Measurements from ENCODE around the gene ADAM29.

DNA sequence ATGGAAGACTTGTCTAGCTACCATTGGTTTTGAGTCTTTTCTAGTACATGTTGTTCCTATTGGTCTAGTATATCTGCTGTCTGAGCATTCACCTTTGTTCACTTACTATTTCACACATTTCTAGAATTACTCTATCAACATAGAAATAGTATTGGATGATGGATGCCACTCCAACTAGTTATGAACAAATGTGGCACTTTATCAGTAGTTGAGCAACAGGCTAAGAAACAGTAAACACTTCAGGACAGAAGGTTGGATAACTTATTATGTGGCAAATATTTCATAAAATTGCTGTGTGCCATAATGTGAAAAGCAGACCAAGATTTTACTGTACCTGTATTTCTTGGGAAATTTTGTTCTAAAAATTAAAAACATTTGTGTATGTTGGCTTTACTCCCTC is 46.8 kb upstream of the ADAM29 start:
- TF ChIP-seq, protein P1, sequence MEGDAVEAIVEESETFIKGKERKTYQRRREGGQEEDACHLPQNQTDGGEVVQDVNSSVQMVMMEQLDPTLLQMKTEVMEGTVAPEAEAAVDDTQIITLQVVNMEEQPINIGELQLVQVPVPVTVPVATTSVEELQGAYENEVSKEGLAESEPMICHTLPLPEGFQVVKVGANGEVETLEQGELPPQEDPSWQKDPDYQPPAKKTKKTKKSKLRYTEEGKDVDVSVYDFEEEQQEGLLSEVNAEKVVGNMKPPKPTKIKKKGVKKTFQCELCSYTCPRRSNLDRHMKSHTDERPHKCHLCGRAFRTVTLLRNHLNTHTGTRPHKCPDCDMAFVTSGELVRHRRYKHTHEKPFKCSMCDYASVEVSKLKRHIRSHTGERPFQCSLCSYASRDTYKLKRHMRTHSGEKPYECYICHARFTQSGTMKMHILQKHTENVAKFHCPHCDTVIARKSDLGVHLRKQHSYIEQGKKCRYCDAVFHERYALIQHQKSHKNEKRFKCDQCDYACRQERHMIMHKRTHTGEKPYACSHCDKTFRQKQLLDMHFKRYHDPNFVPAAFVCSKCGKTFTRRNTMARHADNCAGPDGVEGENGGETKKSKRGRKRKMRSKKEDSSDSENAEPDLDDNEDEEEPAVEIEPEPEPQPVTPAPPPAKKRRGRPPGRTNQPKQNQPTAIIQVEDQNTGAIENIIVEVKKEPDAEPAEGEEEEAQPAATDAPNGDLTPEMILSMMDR (IDR thresholded peaks at IDR 0.05) = no peak
- TF ChIP-seq EZH2phosphoT487 (IDR thresholded peaks at IDR 0.05) (no peak), EZH2 (IDR thresholded peaks at IDR 0.05) (no peak)

Data from neural progenitor cell (in vitro differentiated cells).